Measurements from ENCODE around the gene FOXC1. TPM values are rescaled to one million over a fixed set of nuclear protein-coding genes. Genes with fewer than 3 reads are reported as not detected.

The FOXC1 gene
- total RNA-seq, 1 experiment from 2014 or later = 6.7 TPM

DNA sequence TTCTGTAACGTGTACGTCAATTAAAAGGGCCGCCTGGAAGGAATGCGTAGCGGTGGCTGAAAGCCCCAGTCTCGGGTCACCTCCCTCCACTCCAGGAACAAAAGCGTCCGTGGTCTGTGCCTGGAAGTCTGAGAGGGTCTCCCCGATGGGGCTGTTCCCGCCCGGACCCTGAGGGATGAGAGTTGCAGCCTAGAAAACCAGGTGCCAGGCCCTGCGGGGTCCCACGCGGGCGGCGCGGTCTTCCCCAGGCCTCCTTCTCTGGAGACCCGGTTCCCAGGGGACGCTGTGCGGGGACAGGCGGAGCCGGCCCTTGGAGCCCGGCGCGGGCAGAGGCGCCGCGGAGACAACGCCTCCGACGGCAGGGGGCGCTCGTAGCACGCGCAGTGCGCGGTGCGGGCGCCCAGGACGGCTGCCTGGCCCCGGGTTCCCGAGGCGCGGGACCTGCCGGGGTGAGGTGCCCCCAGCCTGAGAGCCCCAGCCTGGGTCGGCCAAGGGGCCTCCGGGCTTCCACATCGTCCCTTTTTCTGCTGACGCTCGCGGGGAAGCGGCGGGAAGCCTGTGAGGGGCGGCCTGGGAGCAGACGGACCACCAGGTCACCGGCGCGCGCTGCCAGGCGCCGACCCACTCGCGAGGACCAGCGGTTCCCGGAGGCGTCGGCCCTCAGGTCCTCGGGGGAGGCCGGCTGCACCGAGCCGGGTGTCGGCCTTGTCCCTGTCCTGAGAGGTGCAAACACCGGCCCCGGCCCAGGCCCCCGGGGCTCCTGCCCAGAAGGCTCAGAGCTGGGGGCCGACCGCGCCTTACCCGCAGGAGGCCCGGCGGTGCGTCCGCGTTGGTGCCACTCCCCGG is 5.3 kb upstream of the FOXC1 start:
- intact Hi-C loops (cut with micrococcal nuclease; ENCODE audit: unreplicated experiment) (loop anchor here (5.0 kb wide), 2 partner anchors 83 to 498 kb away; no protein-coding TSS in a partner anchor), in situ Hi-C loops (cut with HindIII; ENCODE audit: low pct_unique_long_range_greater_than_20kb, low sequenced_read_pairs) (no loop called here)
- H3K4me3 ChIP-seq (ENCODE audit: low read depth in 2 of 2, low read length in 2 of 2) = peak overlapping the region; percentile 37 to 49
- TF ChIP-seq POLR2AphosphoS5 (IDR thresholded peaks at IDR 0.05; ENCODE audit: low read depth, low read length) = no peak
- TF ChIP-seq, protein P1, sequence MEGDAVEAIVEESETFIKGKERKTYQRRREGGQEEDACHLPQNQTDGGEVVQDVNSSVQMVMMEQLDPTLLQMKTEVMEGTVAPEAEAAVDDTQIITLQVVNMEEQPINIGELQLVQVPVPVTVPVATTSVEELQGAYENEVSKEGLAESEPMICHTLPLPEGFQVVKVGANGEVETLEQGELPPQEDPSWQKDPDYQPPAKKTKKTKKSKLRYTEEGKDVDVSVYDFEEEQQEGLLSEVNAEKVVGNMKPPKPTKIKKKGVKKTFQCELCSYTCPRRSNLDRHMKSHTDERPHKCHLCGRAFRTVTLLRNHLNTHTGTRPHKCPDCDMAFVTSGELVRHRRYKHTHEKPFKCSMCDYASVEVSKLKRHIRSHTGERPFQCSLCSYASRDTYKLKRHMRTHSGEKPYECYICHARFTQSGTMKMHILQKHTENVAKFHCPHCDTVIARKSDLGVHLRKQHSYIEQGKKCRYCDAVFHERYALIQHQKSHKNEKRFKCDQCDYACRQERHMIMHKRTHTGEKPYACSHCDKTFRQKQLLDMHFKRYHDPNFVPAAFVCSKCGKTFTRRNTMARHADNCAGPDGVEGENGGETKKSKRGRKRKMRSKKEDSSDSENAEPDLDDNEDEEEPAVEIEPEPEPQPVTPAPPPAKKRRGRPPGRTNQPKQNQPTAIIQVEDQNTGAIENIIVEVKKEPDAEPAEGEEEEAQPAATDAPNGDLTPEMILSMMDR (IDR thresholded peaks at IDR 0.05) = peak; percentile 99
- no peak for TF ChIP-seq TCF7L2 (IDR thresholded peaks at IDR 0.05; ENCODE audit: low read depth, low read length)
- no peak for TF ChIP-seq SIN3A (IDR thresholded peaks at IDR 0.05; ENCODE audit: borderline replicate concordance, insufficient read depth, low read depth, low read length)
- TF ChIP-seq, protein P2, sequence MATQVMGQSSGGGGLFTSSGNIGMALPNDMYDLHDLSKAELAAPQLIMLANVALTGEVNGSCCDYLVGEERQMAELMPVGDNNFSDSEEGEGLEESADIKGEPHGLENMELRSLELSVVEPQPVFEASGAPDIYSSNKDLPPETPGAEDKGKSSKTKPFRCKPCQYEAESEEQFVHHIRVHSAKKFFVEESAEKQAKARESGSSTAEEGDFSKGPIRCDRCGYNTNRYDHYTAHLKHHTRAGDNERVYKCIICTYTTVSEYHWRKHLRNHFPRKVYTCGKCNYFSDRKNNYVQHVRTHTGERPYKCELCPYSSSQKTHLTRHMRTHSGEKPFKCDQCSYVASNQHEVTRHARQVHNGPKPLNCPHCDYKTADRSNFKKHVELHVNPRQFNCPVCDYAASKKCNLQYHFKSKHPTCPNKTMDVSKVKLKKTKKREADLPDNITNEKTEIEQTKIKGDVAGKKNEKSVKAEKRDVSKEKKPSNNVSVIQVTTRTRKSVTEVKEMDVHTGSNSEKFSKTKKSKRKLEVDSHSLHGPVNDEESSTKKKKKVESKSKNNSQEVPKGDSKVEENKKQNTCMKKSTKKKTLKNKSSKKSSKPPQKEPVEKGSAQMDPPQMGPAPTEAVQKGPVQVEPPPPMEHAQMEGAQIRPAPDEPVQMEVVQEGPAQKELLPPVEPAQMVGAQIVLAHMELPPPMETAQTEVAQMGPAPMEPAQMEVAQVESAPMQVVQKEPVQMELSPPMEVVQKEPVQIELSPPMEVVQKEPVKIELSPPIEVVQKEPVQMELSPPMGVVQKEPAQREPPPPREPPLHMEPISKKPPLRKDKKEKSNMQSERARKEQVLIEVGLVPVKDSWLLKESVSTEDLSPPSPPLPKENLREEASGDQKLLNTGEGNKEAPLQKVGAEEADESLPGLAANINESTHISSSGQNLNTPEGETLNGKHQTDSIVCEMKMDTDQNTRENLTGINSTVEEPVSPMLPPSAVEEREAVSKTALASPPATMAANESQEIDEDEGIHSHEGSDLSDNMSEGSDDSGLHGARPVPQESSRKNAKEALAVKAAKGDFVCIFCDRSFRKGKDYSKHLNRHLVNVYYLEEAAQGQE (IDR thresholded peaks at IDR 0.05; ENCODE audit: insufficient read depth in 1 of 2, low read depth in 2 of 2, low read length in 1 of 2) = 0 out of 4 replicates have a peak, but pooled peaks of 1 of the 2 experiments have one; percentile 17
- DNase-seq (ENCODE audit: low read depth, low spot score) (no peak), ATAC-seq (peak; percentile 95)
- BruUV-seq (replicated peaks) = no TSS peak
- ChIA-PET CTCF (interaction anchor here (0.5 kb wide), 1 partner anchor 427 kb away, joined by 3 read pairs; no protein-coding TSS in a partner anchor), POLR2A (no interaction called here)
- no peaks in the 10 kb centered on the region; the same call in 1 of the 2 replicates for H3K36me3 ChIP-seq (ENCODE audit: control insufficient read depth, insufficient read depth, low read length)
- H3K27me3 ChIP-seq (ENCODE audit: control insufficient read depth, insufficient read depth, low read length) = peaks cover 3% of the 10 kb centered on the region; the same call in 1 of the 2 replicates
- H3K4me1 ChIP-seq (ENCODE audit: control insufficient read depth, insufficient read depth, low read length) = peaks cover 5% of the 10 kb centered on the region
- H3K27ac ChIP-seq (ENCODE audit: low read length) = no peak overlapping the region
- no peaks in the 10 kb centered on the region for H3K9me3 ChIP-seq (ENCODE audit: control insufficient read depth, insufficient read depth, low read depth, low read length)

DNA sequence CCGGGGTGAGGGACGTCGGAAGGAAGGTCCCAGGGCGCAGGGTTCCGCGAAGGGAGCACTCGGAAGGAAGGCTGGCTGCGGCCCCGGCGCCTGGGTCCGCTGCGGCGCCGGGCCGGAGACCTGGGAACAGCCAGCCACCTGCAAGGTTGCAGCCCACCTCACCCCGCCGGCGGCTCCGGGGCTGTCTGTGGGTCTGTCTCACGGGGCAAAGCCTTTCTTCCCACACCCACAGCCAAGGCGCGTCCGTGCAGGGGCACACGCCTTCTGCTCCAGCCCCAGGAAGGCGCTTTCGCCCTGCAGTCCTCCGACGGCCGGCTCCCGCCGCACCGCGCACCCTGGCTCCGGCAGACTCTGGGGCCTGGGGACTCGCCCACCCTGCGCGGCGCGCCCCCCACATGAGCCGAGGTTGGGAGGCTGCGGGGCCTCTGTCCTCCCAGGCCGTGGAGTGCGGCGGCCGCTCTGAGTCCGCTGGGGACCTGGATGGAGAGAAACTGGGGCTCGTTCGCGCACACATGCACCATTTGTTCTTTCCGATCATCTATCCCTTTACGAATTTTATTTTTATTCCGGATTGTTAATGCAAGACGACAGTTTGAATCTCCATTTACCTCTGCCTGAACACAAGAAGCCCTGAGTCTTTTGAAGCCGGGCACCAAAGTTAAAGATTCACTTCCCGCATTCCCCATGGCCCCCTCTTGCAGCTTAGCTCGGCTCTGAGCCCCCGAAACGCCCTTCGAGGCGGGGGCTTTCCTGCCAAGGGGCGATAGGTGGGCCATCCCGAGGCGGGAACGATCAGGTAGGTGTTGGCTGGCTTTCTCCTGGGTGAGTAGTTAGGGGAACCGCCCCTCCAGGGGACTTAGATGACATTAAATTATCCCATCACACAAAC is 4.5 kb upstream of the FOXC1 start:
- DNase-seq (ENCODE audit: low read depth, low spot score) (no peak), ATAC-seq (no peak)
- intact Hi-C loops (cut with micrococcal nuclease; ENCODE audit: unreplicated experiment) = no loop called here
- Histone ChIP-seq H3K4me1 (ENCODE audit: control insufficient read depth, insufficient read depth, low read length) (peaks cover 5% of the 10 kb centered on the region), H3K4me3 (ENCODE audit: low read depth in 2 of 2, low read length in 2 of 2) (peak overlapping the region; percentile 37 to 49), H3K36me3 (ENCODE audit: control insufficient read depth, insufficient read depth, low read length) (no peaks in the 10 kb centered on the region), H3K9me3 (ENCODE audit: control insufficient read depth, insufficient read depth, low read depth, low read length) (no peaks in the 10 kb centered on the region), H3K27me3 (ENCODE audit: control insufficient read depth, insufficient read depth, low read length) (peaks cover 3% of the 10 kb centered on the region; the same call in 1 of the 2 replicates), H3K27ac (ENCODE audit: low read length) (no peak overlapping the region)
- in situ Hi-C loops (cut with HindIII; ENCODE audit: low pct_unique_long_range_greater_than_20kb, low sequenced_read_pairs) = no loop called here
- no TSS peak for BruUV-seq (replicated peaks)
- ChIA-PET POLR2A (no interaction called here), CTCF (interaction anchor here (0.5 to 1.6 kb wide), 2 partner anchors 426 to 499 kb away, joined by 3 to 4 read pairs; no protein-coding TSS in a partner anchor)
- TF ChIP-seq, protein P1 (IDR thresholded peaks at IDR 0.05) = no peak
- no peak for TF ChIP-seq TCF7L2 (IDR thresholded peaks at IDR 0.05; ENCODE audit: low read depth, low read length)

Data from Panc1 (cell line).